GM12873 (cell line): ENCODE data around the gene NTM.

ENCODE experiments used
- CTCF ChIP-seq: IDR thresholded peaks from 2 replicates; pipeline ENCODE4 v1.5.1; 2012; ENCODE audit warnings: low read depth, mild to moderate bottlenecking, moderate library complexity, low read length, control low read depth; ENCODE audit not compliant: insufficient read depth; ENCODE audit errors: missing control alignments

Gene NTM

GRCh38 chr11:131918663-131919062 lies 548.2 kb downstream of the NTM start:
- no peak for TF ChIP-seq CTCF

- TF ChIP-seq CTCF, result no peak
These were observed 551.8 kb downstream of the NTM start for GRCh38 chr11:131922220-131922619.

- no peak for TF ChIP-seq CTCF
These were observed 552.9 kb downstream of the NTM start for GRCh38 chr11:131923309-131923708.

GRCh38 chr11:131924001-131924400 lies 553.6 kb downstream of the NTM start:
- TF ChIP-seq CTCF, result no peak

- TF ChIP-seq CTCF, result no peak
These were observed 554.2 kb downstream of the NTM start for GRCh38 chr11:131924457-131925201.

- TF ChIP-seq CTCF, result no peak
These were observed 555.4 kb downstream of the NTM start for GRCh38 chr11:131925829-131926228.

GRCh38 chr11:131928992-131929391 lies 558.6 kb downstream of the NTM start:
- no peak for TF ChIP-seq CTCF
